Karpas-422 (cell line): Measurements from ENCODE around the gene CDC123. TPM values are rescaled to one million over a fixed set of nuclear protein-coding genes. Genes with fewer than 3 reads are reported as not detected.

ENCODE experiments used
- total RNA-seq: library from RNA; depleted of rRNA; stranded (reverse); fragments of >200 nt; shearing (Covaris generic); gene quantifications from 2 replicates; pipeline ENCODE4 v1.2.3, GENCODE V29; 2014; ENCODE audit warnings: low replicate concordance; rRNA removed

The CDC123 gene
- total RNA-seq, 1 experiment from 2014 or later = 138 TPM

Other genes starting within 250 kb of the CDC123 start
- gene UPF2, start 153.4 kb upstream of the CDC123 start, total RNA-seq = 19.1 and 23.4 TPM in 2 replicates
- 20.6 and 27.3 TPM in 2 replicates for gene DHTKD1, start 127.2 kb upstream of the CDC123 start, total RNA-seq
- gene SEC61A2, start 66.5 kb upstream of the CDC123 start, total RNA-seq = 6.6 and 17.7 TPM in 2 replicates
- gene NUDT5, start 297 bp upstream of the CDC123 start, total RNA-seq = 73.2 and 96.9 TPM in 2 replicates
- gene CAMK1D, start 153.4 kb downstream of the CDC123 start, total RNA-seq = 0.11 and 0.63 TPM in 2 replicates